AG09309 (cell line): ENCODE data around the gene B2M.
"Not testable (repeated sequence)": the region's sequence is repeated elsewhere in the genome, so short reads cannot be mapped to it uniquely, and the experiment has no call there.

ENCODE experiments used
- DNase-seq: peaks from one replicate; pipeline ENCODE4 v3.0.0-alpha.2; 2010; ENCODE audit warnings: low read depth
- H3K4me3 ChIP-seq: 2 replicates; pipeline ENCODE4 v1.5.1; 2011; ENCODE audit warnings: mild to moderate bottlenecking, low read depth, low read length, moderate library complexity; ENCODE audit not compliant: control insufficient read depth
- CTCF ChIP-seq: IDR thresholded peaks from 2 replicates; pipeline ENCODE4 v1.5.1; 2011; ENCODE audit warnings: mild to moderate bottlenecking, low read depth, low read length, inconsistent platforms; ENCODE audit not compliant: insufficient read depth, control insufficient read depth; ENCODE audit errors: missing control alignments

The B2M gene

GRCh38 chr15:44698641-44699040 is 12.7 kb upstream of the B2M start:
- DNase-seq: no peak
- TF ChIP-seq CTCF: no peak
- H3K4me3 ChIP-seq: no peak overlapping the region

GRCh38 chr15:44700676-44701075 is 10.6 kb upstream of the B2M start:
- not testable (repeated sequence) for H3K4me3 ChIP-seq, DNase-seq

- no peak for TF ChIP-seq CTCF
- no peak for DNase-seq
- no peak overlapping the region for H3K4me3 ChIP-seq
Observed at GRCh38 chr15:44705986-44706385, 5.3 kb upstream of the B2M start.

- DNase-seq: no peak
- no peak overlapping the region for H3K4me3 ChIP-seq
- no peak for TF ChIP-seq CTCF
Observed at GRCh38 chr15:44706401-44706800, 4.9 kb upstream of the B2M start.

GRCh38 chr15:44706946-44707636 is 4.2 kb upstream of the B2M start:
- no peak overlapping the region for H3K4me3 ChIP-seq
- TF ChIP-seq CTCF: no peak
- DNase-seq: no peak

- peak; percentile 43 for TF ChIP-seq CTCF
- no peak for DNase-seq
Observed at GRCh38 chr15:44710236-44711095, 851 bp upstream of the B2M start.

GRCh38 chr15:44711743-44712345 is 527 bp downstream of the B2M start:
- peak overlapping the region; percentile 81 for H3K4me3 ChIP-seq
- no peak for DNase-seq
- no peak for TF ChIP-seq CTCF

More at GRCh38 chr15:44710236-44711095, 851 bp upstream of the B2M start:
- H3K4me3 ChIP-seq: peak overlapping the region; percentile 81
